HS-27A (cell line): ENCODE results near the gene RALBP1.
"Not testable (repeated sequence)": the region's sequence is repeated elsewhere in the genome, so short reads cannot be mapped to it uniquely, and the experiment has no call there.

Experiments
- DNase-seq: peaks from one replicate; pipeline ENCODE4 v3.0.0-alpha.2; 2012; ENCODE audit warnings: low read depth, missing footprints

The RALBP1 gene

DNA sequence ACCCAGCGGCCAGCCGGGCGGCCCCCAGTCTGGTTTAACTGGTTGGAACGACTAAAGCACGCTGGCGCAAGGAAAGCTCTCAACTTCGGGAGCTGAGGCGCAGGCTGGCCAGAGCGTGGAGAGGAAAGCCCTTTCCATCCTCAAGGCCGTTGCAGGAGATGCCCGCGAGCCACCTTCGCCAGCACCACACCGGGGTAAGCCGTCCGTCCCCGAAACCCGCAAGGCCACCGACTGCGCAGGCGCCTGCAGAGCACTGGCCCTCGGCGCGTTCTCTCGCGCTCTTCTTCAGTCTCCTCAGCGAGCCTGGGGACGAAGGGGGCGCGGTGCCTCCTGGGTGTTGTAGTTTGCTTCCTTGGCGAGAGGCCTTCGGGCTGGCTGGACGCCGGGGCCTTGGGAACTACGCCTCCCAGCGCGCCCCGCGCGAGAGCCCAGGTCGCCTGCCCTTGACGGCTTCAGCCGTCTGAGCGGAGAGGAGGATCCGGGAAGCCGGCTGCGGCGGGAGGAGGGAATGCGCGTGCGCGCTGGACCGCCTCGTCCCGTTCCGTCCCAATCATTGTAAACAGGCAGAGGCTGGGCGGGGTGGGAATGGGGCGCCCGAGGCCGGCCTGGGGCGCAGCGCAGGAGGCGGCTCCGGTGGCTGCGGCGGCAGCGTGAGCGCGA lies at the start of gene RALBP1:
RALBP1 (plus strand) TSS at position 531 of the 660 bp plus-strand sequence. CDS start 37,533 bp downstream, outside the sequence.
- peak; percentile 99 for DNase-seq

DNA sequence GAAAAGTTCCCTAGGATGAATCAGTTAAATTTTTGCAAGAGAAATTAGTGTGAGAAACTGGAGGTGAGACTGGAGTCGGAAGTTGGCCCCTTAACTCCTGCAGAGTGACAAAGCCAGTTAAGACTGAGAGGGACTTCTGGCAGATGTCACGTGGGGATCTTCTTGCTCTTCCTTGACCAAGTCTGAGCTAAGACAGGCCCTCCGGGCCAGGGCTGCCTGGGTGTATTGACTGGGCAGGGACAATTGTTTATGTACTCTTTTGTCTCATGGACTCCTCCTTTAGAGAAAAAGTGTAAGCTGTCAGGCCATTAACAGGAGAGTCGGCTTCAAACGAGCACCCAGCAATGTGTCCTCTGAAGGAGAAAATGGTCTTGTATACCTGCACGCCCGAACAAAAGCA lies 48.6 kb upstream of the RALBP1 start:
- DNase-seq, result no peak

DNA sequence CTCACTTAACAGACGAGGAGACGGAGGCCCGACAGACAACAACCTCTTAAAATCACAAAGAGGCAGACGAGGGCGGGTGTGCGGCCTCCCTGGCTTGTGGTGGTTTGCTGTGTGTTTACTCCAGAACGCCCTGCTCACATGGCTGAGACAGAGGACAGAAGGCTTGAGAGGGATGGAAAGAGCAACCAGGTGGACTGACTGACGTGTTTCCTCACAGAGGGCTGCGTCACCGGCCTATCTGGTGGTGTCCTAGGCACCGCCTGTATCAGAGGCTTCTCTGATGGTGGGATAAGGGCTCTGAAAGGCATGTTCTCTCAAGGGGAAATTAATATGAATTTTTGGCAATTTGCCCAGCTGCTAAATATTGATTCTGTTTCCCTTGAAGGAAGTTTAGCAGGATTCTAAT lies 47.0 kb upstream of the RALBP1 start:
- DNase-seq, result no peak

DNA sequence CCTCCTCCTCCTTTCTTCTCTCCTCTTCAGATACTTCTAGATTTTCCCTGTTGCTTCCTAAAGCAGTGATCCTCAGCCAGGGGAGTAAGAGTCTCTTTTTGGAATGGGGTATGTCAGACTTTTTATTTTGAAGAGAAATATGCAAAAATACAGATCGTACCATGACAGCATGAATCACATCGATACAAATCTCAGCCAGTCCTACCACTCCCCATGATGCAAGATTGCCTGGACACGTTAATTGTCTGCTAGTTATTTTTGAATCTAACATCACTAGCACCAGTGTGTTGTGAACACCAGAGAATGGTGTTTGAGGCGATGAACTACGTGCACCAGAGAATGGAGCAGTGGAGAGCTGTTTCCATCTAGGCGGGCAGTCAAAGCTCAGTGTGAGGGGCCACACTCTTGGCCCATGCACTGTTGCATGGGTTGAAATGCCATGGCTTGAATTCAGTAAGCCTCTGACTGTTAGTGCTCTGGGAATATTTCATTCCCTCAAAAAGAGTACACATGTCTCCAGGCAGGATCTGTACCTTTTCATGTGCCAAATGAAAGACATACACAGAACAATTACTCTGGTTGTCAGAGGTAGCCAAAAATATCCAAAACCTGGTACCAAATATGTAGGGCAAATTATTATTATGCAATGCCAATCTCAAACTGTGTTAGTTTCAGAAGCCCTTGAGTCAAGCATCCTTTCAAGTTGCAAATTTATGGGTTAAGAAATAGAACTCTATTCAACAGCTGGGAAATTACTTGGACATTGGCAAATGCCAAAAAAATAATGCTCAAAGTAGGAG lies 46.3 kb upstream of the RALBP1 start:
- DNase-seq, result no peak

DNA sequence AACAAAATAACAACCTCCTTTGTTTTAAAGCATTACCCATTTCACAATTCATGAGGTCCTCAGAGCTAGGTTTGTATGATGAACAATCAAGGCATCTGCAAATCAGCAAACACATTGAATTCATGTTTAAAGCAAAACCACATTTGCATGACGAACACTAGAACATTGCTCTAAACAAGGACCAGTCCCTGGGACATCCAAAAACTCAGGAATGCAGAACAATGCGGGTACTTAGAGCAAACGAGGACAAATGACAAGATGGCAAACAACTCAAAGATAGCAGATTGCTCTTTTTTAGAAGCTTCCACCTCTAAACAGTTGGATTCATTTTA lies 45.7 kb upstream of the RALBP1 start:
- DNase-seq, result no peak

DNA sequence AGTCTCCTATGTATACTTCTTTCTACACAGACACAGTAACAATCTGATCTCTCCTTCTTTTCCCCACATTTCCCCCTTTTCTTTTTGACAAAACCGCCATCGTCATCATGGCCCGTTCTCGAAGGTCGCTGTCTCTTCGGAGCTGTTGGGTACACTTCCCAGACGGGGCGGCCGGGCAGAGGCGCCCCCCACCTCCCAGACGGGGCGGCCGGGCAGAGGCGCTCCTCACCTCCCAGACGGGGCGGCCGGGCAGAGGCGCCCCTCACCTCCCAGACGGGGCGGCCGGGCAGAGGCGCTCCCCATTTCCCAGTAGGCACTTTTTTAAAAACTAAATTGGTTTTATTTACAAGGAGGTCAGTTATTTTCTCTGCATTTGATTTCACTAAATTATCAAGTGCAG lies 45.0 kb upstream of the RALBP1 start:
- not testable (repeated sequence) for DNase-seq

DNA sequence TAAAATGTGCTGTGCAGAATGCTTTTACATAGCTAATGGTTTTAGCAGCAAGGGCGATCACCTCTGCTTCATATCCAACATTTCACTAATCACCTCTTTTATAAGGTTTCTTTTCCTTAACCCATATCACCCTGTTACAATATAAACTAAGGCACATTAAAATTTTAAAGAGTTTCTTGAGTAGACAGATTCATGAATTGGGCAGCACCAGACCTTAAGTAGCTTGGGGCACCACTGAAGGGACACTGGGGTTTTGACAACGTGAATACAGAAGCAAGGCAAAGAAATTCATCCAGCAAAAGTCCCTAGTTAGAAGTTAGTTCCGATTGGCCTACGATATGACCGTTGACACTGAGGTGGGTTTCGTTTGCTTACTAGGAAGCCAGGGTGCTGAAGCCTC lies 44.0 kb upstream of the RALBP1 start:
- DNase-seq, result no peak

DNA sequence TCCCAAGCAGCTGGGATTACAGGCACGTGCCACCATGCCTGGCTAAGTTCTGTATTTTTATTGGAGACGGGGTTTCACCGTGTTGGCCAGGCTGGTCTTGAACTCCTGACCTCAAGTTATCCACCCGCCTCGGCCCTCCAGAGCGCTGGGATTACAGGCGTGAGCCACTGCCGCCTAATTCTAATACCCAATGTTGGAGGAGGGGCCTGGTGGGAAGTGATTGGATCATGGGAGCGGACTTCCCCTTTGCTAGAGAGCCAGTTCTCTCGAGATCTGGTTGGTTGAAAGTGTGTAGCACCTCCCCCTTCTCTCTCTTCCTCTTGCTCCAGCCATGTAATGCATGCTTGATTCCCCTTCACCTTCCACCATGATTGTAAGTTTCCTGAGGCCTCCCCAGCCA lies 42.2 kb upstream of the RALBP1 start:
- not testable (repeated sequence) for DNase-seq

DNA sequence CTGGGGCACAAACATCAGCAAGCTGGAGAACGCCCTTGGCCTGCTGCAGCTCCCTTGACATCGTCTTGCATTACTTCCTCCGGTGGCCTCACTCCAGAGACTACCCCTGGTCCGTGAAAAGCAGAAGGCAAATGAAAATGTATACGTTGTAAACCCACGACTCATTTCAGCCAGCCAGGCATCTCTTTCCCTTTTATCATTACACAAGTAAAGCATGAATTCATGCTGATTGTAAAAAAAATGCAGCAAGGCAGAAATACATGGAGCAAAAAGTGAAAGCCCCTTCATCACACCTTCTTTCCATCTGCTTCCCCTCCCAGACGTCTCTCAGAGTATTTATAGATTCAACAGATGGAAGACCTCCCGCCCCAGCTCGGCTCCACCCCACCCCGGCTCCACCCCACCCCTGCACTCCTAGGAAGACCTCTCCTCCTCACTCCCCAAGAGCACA lies 41.6 kb upstream of the RALBP1 start:
- no peak for DNase-seq

DNA sequence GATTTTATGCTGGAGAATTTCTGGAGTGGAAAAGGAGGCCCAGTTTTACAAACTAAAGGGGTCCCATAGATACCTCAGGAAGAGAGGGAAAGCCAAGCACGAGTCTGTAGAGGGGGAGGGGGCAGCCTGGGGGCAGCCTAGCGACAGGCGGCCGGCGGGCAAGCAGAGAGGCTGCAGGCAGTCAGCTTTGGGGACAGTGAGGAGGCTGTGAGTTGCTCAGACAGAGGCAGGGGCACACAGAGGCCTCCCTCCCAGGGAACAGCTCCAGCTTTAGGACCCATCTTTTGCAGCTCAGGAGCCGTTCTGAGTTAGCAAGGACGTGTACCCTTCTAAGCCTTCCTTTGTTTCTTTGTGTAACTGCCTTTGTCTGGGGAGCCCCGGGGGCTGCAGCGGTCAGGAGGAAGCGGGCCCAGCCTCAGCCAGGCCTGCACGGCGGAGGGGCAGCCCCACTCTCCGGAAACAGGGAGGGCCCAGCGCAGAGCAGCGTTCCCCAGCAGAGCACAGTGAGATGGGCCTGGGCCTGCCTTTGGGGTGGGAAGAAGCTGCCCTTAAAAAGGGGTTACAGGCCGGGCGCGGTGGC lies 41.1 kb upstream of the RALBP1 start:
- DNase-seq, result no peak

DNA sequence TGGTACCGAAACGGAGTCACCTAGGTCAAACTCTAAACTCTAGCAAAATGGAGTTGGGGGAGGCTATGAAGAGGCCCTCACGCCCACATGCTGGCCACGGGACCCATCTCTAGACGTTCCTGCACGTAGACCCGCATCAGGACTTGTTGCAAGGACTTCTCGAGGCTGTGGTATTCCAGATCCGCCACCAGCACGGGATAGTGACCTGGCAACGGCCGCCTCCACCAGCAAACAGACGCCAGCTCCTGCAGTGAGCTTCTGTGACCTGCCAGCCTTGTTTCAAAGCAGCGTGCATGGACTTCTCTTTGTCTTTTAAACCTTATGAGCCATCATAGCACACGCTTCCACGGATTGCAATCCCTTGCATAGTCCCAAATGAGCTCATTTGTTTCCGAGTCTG lies 40.3 kb upstream of the RALBP1 start:
- DNase-seq, result no peak

DNA sequence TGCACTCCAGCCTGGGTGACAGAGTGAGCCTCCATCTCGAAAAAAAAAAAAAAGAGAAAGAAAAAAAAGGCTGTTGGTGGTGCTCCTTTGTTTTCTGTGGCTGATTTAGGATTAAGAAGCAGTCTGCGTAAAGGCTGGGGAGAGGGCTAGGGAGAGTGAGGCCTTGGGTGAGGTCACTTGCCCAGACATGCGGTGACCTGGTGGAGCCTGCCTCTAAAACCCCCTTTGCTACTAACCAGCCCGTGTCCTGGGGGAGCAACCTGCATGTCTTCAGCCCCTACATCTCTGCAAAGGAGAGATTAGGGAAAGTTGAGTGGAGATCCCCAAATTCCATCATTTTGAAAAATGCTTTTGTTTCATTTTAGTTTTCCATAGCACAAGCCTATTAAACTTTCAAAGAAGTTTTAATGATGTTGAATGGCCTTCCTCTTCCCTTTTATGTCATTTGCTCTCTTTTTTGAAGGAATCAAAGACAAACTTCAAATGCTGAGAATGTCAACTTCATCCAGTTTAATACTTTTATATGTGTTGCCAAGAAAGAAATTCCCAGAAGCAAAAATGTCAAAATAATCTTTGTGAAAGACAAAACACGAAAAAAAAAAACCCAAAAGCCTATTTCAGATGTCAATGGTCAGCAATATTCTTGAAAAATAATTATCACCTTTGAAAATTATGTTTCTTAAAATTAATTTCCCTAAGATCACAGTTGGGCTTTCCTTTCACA lies 38.9 kb upstream of the RALBP1 start:
- no peak for DNase-seq

DNA sequence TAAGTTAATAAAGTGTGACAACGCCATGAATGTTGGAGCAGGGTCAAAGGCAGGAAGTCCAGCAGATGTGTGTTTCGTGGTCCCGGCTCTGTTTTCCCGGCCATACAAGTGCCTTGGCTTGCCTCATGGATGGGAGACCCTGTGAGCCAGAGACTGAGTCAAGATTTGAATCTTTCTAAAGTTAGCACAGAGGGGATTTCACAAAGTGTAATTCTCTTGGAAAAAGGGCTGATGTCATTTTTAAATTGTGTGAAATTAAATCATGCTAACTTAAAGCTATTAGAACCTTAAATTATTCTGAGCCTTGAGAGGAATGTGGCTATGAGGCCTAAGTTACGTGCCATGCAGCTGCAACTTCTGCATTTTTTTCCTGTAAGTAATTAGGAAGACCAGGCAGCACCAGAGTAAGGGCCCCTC lies 38.3 kb upstream of the RALBP1 start:
- DNase-seq, result no peak

DNA sequence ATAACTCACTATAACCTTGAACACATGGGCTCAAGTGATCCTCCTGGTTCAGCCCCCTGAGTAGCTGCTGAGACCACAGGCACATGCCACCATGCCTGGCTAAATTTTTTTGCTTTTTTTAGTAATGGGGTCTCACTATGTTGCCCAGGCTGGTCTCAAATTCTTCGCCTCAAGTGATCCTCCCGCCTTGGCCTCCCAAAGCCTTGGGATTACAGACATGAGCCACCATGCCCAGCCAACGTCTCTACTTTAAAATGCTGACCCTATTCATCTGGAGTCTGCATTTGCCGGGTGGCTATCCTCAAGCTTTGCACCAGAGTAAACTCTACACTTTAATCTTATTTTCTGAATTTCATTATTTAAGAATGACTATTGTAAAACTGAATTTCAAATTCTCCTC lies 37.6 kb upstream of the RALBP1 start:
- DNase-seq, result no peak

DNA sequence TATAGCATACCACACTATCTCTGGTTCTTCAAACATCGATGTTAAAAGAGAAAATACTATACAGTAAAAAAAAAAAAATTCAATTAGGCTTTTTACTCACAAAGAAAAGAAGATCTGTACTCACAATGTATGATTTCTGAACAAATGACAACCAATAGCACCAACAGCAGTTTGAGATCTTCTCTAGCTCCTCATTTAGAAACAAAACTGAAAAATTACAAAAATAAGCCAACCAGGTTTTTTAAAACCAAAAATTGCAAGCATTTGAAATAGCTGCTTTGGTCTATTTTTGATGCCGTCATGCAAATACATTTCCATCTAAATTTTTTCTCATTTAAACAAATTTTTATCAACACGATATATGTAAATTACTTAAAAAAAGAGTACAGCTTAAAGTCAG lies 34.3 kb upstream of the RALBP1 start:
- DNase-seq, result no peak

DNA sequence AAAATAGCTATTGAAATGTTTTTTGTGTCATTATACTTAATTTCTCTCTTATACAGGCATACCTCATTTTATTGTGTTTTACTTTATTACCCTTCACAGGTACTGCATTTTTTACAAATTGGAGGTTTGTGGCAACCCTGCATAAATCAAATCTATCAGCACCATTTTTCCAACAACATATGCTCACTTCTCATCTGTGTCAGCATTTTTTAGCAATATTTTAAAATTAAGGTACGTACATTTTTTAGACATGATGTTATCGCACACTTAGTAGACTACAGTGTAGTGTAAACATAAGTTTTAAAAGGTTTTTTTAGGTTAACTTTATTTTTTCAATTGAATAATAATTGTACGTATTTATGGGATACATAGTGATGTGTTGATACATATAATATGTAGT lies 30.8 kb upstream of the RALBP1 start:
- no peak for DNase-seq

DNA sequence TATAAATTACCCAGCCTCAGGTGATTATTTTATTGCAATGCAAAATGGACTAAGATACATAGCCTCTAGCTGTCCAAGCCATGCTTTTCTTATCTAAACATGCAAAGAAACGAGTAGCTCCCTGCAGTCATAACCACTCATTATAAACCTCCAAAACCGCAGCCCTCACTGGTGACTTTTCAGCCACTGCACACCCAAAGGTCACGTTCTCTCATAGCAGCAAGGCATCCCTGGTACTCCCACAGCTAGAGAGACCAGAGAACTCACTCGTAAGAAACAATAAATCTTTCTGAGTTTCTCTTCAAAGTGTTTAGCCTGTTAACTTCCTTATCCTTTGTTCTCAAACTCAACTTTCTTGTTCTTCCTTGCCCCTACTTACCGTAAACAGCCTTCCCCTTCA lies 28.5 kb upstream of the RALBP1 start:
- DNase-seq, result no peak

DNA sequence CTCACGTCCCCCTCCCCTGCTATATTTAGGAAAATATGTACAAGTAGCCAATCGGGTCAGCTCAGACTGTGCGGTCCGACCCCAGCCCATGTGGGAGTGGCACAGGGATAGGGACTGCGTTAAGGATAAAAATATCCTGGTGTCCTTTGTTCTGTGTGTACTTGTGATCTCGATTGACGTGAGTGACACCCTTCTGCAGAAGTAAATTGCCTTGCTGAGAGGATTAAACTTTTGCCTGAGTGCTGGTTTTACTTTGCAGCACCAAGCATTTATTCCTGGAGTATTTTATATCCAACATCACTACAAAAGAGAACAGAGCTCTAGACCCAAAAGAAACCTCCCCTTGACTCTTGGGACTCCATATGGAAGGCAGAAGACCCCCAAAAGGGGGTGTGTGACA lies 28.0 kb upstream of the RALBP1 start:
- DNase-seq, result no peak

DNA sequence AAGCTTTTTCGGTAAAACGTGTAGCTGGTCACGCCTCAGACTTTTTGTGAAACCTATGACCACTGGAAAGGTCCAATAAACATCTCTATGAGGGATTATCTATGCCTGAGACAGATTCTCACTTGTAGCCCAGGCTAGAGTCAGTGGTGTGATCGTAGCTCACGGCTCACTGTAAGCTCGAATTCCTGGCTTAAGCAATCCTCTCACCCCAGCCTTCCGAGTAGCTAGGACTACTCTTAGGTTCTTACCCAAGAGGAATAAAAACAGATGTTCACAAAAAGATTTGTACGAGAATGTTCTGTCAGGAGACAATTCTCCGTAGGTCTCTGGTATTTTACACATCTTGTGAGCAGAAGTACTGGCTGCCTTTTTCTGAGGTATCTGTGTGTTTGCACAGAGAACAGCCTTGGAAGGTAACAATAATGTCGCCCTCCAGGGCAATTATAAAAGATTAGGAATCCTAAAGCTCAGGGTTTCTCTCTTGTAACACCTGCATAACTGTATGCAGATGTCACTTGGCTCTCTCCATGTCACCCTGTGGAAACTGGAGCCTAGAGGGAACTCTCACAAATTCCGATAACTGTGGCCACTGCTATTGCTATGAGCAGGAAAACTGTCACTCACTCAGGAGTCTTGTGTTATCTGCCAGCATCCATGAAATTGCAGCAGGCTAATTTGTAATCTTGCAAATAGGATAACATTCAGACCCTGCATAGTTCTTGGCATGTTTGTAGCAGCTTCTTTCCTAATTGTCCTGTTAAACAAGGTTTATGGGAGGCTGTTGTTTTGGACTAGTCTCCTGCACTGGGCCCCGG lies 25.5 kb upstream of the RALBP1 start:
- no peak for DNase-seq

DNA sequence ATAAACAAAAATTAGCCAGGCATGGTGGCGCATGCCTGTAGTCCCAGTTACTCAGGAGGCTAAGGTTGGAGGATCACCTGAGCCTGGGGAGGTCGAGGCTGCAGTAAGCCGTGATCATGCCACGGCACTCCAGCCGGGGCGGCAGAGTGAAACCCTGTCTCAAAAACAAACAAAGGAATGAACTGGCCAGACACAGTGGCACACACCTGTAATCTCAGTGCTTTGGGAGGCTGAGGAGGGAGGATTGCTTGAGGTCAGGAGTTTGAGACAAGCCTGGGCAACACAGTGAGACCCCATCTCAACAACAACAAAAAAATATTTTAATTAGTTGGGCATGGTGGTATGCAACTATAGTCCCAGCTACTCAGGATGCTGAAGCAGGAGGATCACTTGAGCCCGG lies 24.4 kb upstream of the RALBP1 start:
- DNase-seq, result not testable (repeated sequence)

DNA sequence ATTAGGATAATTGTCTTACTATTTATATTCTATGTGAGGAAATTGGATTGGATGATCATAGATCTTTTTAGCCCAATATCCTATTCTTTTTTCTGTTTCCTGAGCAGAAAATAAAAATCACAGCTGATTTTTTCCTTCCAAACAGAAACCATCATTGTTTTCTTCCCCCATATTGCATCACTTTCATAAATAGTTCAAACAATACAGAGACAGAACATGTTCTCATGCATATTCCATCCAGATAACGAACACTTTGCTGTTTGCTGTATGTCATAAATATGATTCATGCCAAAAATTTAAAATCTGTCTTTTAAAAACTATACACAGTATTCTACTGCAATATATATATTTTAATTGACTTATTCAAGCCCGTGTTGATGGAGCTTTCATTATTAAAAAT lies 22.0 kb upstream of the RALBP1 start:
- DNase-seq, result no peak
